ENCODE measurements around the gene ZNF385B.

ZNF385B gene

GRCh38 chr2:179440642-179441251 lies 420.7 kb downstream of the ZNF385B start:
- DNase-seq (ENCODE audit: low read depth), result no peak

- no peak for DNase-seq (ENCODE audit: low read depth)
Observed at GRCh38 chr2:179438654-179439053, 422.8 kb downstream of the ZNF385B start.

- DNase-seq (ENCODE audit: low read depth), result no peak
Observed at GRCh38 chr2:179437430-179437829, 424.0 kb downstream of the ZNF385B start.

- DNase-seq (ENCODE audit: low read depth), result no peak
Observed at GRCh38 chr2:179435566-179435965, 425.8 kb downstream of the ZNF385B start.

- no peak for DNase-seq (ENCODE audit: low read depth)
Observed at GRCh38 chr2:179435000-179435399, 426.4 kb downstream of the ZNF385B start.

- DNase-seq (ENCODE audit: low read depth), result no peak
Observed at GRCh38 chr2:179434357-179434756, 427.1 kb downstream of the ZNF385B start.

GRCh38 chr2:179432751-179433150 lies 428.7 kb downstream of the ZNF385B start:
- no peak for DNase-seq (ENCODE audit: low read depth)

GRCh38 chr2:179429597-179429996 lies 431.8 kb downstream of the ZNF385B start:
- DNase-seq (ENCODE audit: low read depth), result no peak

- no peak for DNase-seq (ENCODE audit: low read depth)
Observed at GRCh38 chr2:179429060-179429471, 432.3 kb downstream of the ZNF385B start.

GRCh38 chr2:179428649-179429048 lies 432.8 kb downstream of the ZNF385B start:
- no peak for DNase-seq (ENCODE audit: low read depth)

GRCh38 chr2:179427065-179427464 lies 434.3 kb downstream of the ZNF385B start:
- DNase-seq (ENCODE audit: low read depth), result no peak

- DNase-seq (ENCODE audit: low read depth), result no peak
Observed at GRCh38 chr2:179424571-179424970, 436.8 kb downstream of the ZNF385B start.

GRCh38 chr2:179422037-179422643 lies 439.3 kb downstream of the ZNF385B start:
- peak; percentile 62 for DNase-seq (ENCODE audit: low read depth)

- DNase-seq (ENCODE audit: low read depth), result no peak
Observed at GRCh38 chr2:179417436-179417949, 443.9 kb downstream of the ZNF385B start.

GRCh38 chr2:179412112-179412511 lies 449.3 kb downstream of the ZNF385B start:
- no peak for DNase-seq (ENCODE audit: low read depth)

- DNase-seq (ENCODE audit: low read depth), result peak; percentile 57
Observed at GRCh38 chr2:179410552-179411356, 450.7 kb downstream of the ZNF385B start.

GRCh38 chr2:179403624-179404023 lies 457.8 kb downstream of the ZNF385B start:
- DNase-seq (ENCODE audit: low read depth), result no peak

GRCh38 chr2:179393481-179393880 lies 467.9 kb downstream of the ZNF385B start:
- no peak for DNase-seq (ENCODE audit: low read depth)

All from stromal cell of bone marrow (primary cell).